CD1c-positive myeloid dendritic cell (primary cell): ENCODE measurements around the gene GRB10.
"Not testable (repeated sequence)": the region's sequence is repeated elsewhere in the genome, so short reads cannot be mapped to it uniquely, and the experiment has no call there.

ENCODE experiments used
- DNase-seq: peaks from one replicate; pipeline ENCODE4 v3.0.0-alpha.2; 2016; ENCODE audit errors: extremely low spot score

Gene GRB10

GRCh38 chr7:50545613-50546012, 237.1 kb downstream of the GRB10 start:
- DNase-seq: not testable (repeated sequence)

- no peak for DNase-seq
Measured at GRCh38 chr7:50544992-50545391, 237.7 kb downstream of the GRB10 start.

- DNase-seq: no peak
Measured at GRCh38 chr7:50543776-50544442, 238.8 kb downstream of the GRB10 start.

- no peak for DNase-seq
Measured at GRCh38 chr7:50542132-50542531, 240.6 kb downstream of the GRB10 start.

- no peak for DNase-seq
Measured at GRCh38 chr7:50540785-50541579, 241.7 kb downstream of the GRB10 start.
